Measurements from ENCODE around the gene KIF14. TPM values are rescaled to one million over a fixed set of nuclear protein-coding genes. Genes with fewer than 3 reads are reported as not detected.
"Not testable (repeated sequence)": the region's sequence is repeated elsewhere in the genome, so short reads cannot be mapped to it uniquely, and the experiment has no call there.

Gene KIF14
- total and polyA plus RNA-seq, 8 donors = 0.04 to 0.22 (median 0.12) TPM; not detected in 2

- Histone ChIP-seq H3K27me3 (no peaks in the 10 kb centered on the region), H3K36me3 (no peaks in the 10 kb centered on the region), H3K4me3 (no peak overlapping the region), H3K4me1 (no peaks in the 10 kb centered on the region), H3K27ac (no peak overlapping the region), H3K9me3 (no peaks in the 10 kb centered on the region)
- intact Hi-C loops (cut with DNase I) = no loop called here
- 35 to 46% methylated on average over 2 of the region's 2 CpGs for WGBS, 2 donors
- TF ChIP-seq, protein P1, sequence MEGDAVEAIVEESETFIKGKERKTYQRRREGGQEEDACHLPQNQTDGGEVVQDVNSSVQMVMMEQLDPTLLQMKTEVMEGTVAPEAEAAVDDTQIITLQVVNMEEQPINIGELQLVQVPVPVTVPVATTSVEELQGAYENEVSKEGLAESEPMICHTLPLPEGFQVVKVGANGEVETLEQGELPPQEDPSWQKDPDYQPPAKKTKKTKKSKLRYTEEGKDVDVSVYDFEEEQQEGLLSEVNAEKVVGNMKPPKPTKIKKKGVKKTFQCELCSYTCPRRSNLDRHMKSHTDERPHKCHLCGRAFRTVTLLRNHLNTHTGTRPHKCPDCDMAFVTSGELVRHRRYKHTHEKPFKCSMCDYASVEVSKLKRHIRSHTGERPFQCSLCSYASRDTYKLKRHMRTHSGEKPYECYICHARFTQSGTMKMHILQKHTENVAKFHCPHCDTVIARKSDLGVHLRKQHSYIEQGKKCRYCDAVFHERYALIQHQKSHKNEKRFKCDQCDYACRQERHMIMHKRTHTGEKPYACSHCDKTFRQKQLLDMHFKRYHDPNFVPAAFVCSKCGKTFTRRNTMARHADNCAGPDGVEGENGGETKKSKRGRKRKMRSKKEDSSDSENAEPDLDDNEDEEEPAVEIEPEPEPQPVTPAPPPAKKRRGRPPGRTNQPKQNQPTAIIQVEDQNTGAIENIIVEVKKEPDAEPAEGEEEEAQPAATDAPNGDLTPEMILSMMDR (IDR thresholded peaks at IDR 0.05) = no peak
- FAIRE-seq (no peak), ATAC-seq (no peak), DNase-seq (no peak)
These were observed 13.9 kb upstream of the KIF14 start for GRCh38 chr1:200634261-200635122.

- intact Hi-C loops (cut with DNase I) = no loop called here
- no peaks in the 10 kb centered on the region for H3K9me3 ChIP-seq
- H3K4me3 ChIP-seq = no peak overlapping the region
- H3K4me1 ChIP-seq = no peaks in the 10 kb centered on the region
- ATAC-seq (no peak), DNase-seq (no peak), FAIRE-seq (no peak)
- H3K27me3 ChIP-seq = no peaks in the 10 kb centered on the region
- no peaks in the 10 kb centered on the region for H3K36me3 ChIP-seq
- H3K27ac ChIP-seq = no peak overlapping the region
- TF ChIP-seq, protein P1 (IDR thresholded peaks at IDR 0.05) = no peak
- WGBS, 2 donors = 88% methylated on average over 1 of the region's 1 CpG
These were observed 10.8 kb upstream of the KIF14 start for GRCh38 chr1:200631375-200631774.

GRCh38 chr1:200630515-200630899 lies 10.0 kb upstream of the KIF14 start:
- H3K27me3 ChIP-seq; H3K9me3 ChIP-seq; ATAC-seq; intact Hi-C loops (cut with DNase I); H3K27ac ChIP-seq; H3K4me1 ChIP-seq; DNase-seq; FAIRE-seq; H3K36me3 ChIP-seq; H3K4me3 ChIP-seq: not testable (repeated sequence)
- WGBS, 2 donors = 91 to 96% methylated on average over 8 of the region's 8 CpGs

GRCh38 chr1:200629876-200630514 lies 9.4 kb upstream of the KIF14 start:
- H3K27ac ChIP-seq = no peak overlapping the region
- TF ChIP-seq, protein P1 (IDR thresholded peaks at IDR 0.05) = no peak
- WGBS, 2 donors = 68 to 74% methylated on average over 9 of the region's 9 CpGs
- no peaks in the 10 kb centered on the region for H3K36me3 ChIP-seq
- no peaks in the 10 kb centered on the region for H3K9me3 ChIP-seq
- DNase-seq = no peak
- no peak for ATAC-seq
- intact Hi-C loops (cut with DNase I) = loop anchor here in 2 of 3 donors (10.0 kb wide), 1 partner anchor 175 kb away; no protein-coding TSS in a partner anchor
- H3K27me3 ChIP-seq = no peaks in the 10 kb centered on the region
- FAIRE-seq = no peak
- H3K4me1 ChIP-seq = no peaks in the 10 kb centered on the region
- no peak overlapping the region for H3K4me3 ChIP-seq

DNA sequence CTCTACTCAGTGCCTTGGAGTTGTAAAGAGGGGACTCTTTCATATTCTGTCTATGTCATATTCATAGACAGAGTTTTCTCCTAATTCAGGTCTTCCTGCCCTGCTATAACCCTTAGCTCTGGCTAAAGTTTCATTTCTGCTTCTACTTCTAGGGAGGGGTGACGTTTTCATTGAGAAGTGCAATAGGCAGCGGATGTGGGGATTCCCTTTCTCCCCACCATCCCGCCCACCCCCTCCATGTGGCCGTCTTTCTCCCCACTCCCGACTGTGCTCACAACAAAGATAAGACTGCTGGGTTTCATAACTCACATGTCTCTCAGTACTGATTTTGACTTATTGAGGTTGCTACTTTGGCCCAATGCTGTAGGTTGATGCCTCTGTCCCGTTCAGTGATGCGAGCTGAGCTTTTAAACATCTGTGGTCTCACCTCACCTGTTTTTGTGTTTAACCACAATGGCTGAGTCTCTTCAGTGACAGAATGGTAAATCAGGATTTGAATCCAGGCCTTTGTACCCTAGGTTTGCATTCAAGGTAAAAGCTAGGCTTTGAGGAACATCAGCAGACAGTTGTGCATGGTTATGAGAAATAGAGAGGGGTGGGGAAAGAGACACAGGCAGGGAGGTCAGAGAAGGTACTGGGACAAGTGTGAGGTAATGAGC lies 7.8 kb upstream of the KIF14 start:
- WGBS, 2 donors = 66 to 71% methylated on average over 7 of the region's 7 CpGs
- Histone ChIP-seq H3K4me3 (no peak overlapping the region), H3K9me3 (no peaks in the 10 kb centered on the region), H3K27ac (no peak overlapping the region), H3K36me3 (no peaks in the 10 kb centered on the region), H3K4me1 (no peaks in the 10 kb centered on the region), H3K27me3 (no peaks in the 10 kb centered on the region)
- no peak for FAIRE-seq
- TF ChIP-seq, protein P1 (IDR thresholded peaks at IDR 0.05) = no peak
- no peak for DNase-seq
- intact Hi-C loops (cut with DNase I) = loop anchor here in 2 of 3 donors (10.0 kb wide), 1 partner anchor 176 kb away; no protein-coding TSS in a partner anchor
- ATAC-seq = peak in 2 of 4 donors; percentile 20 to 55
